Erythroblast (primary cell): ENCODE data around the gene CCDC102A.

Experiments
- GATA1 ChIP-seq: IDR thresholded peaks from 2 replicates; pipeline ENCODE4 v1.6.1; 2011; ENCODE audit warnings: low read depth, mild to moderate bottlenecking, control low read depth, low read length, moderate library complexity
- POLR2A ChIP-seq: IDR thresholded peaks from 2 replicates; pipeline ENCODE4 v1.6.1; 2011; ENCODE audit warnings: mild to moderate bottlenecking, low read length

- TF ChIP-seq POLR2A (no peak), GATA1 (no peak)
Measured at GRCh38 chr16:57537581-57538234, 1.3 kb upstream of the CCDC102A start.
